HG03571 (cell line): ENCODE results near the gene SSUH2.
A peak's percentile ranks its signal among the peaks of the same experiment; 100 is the strongest.
"Not testable (repeated sequence)": the region's sequence is repeated elsewhere in the genome, so short reads cannot be mapped to it uniquely, and the experiment has no call there.

Experiments
- ATAC-seq: cut with Tn5 transposase; IDR thresholded peaks from one replicate; pipeline ENCODE4 v1.9.1; 2021; ENCODE audit not compliant: unreplicated experiment

The SSUH2 gene

GRCh38 chr3:8660175-8661118 lies 15.8 kb upstream of the SSUH2 start:
- no peak for ATAC-seq

- no peak for ATAC-seq
These were observed 14.6 kb upstream of the SSUH2 start for GRCh38 chr3:8659242-8659641.

DNA sequence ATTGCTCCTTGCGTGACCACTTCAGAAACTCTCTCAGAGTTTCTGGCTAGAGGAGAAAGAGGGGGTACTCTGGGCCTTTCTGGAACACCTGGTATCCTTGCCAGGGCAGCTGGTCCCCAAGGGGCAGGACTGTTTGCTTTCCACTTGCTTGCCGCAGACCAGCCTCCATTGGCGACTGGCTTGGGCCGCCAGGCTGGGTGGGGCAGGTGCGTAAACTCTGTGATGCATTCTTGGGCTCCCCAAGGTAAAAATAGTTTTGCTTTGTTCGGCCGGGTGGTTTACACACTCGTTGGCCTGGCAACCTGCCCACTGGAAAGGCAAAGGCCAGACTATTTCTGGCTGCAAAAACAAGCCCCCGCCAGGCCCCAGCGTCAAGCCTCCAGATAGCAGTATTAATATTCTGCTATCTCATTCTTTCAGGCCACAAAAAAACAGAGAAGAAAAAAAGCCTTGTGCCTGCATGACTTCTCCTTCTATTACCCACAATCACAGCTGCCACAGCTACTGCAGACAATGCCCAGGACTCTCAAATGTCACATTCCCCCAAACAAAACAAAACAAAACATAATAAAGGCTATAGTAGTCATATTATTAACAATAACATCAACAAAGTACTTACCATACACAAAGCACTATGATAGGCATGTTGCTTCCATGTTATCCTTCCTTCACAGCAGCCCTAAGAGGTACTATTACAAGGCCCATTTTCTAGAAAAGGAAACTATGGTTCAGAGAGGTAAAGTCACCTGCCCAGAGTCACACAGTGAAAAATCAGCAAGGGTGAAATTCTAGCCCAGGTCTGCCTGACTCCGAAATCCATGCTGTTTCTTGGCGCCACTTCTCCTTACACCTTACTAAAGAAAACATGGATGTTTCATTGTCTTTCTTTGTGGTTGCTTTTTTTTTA lies 14.0 kb upstream of the SSUH2 start:
- peak; percentile 89 for ATAC-seq

DNA sequence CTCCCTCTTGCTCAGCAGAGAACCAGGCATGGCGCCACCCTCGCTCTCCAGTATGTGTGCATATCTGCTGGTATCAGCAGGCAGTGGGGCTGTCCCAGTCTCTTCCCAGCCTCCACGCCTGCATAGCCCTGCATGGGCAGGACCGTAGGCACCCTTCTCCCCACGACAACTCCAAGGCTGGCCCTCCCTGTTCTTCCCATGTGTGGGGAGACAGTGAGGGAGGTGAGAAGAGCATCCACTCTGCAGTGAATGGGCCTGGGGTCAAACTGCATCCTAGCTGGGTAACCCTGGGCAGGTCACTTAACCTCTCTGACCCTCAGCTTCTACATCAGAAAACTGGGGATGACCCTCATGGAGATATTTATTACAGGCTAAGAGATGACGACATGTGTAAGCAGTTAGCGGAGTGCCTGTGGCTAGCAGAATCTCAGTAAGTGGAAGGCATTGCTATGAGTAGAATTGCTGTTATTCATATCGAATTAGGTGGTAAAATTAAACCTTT lies 13.3 kb upstream of the SSUH2 start:
- ATAC-seq: peak; percentile 23

DNA sequence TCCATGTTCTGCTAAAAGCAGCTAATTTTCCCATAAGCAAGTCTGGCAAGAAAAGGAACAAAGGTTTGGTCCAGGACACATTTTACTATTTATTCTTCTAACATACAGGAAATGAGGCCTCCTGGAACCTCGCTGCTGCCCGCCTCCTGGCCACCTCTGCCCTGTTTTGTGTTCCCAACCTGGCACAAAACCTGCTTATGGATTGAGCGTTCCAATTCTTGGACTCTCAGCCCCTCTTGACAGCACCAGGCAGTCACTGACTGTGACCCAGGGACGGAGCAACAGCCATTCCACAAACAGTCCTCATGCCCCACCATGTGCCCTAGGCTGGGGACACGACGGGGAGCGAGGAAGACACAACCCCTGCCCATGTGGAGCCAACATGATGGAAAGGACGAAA lies 11.6 kb upstream of the SSUH2 start:
- no peak for ATAC-seq

DNA sequence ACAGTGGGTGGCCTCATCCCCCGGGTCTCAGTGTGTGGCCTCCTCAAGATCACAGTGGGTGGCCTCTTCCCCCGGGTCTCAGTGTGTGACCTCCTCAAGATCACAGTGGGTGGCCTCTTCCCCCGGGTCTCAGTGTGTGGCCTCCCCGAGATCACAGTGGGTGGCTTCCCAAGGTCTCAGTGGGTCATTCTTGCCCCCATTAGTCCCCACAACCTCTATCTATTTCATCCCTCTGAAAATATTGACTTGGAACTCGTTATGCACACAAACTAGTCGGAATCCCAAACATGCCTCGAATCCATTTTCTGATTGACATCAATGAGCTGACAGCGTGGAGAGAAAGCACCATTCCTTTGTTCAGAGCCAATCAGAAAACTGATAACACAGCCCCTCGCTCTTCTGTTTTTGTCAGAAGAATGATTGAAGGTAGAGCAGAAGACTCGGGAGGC lies 10.8 kb upstream of the SSUH2 start:
- no peak for ATAC-seq

DNA sequence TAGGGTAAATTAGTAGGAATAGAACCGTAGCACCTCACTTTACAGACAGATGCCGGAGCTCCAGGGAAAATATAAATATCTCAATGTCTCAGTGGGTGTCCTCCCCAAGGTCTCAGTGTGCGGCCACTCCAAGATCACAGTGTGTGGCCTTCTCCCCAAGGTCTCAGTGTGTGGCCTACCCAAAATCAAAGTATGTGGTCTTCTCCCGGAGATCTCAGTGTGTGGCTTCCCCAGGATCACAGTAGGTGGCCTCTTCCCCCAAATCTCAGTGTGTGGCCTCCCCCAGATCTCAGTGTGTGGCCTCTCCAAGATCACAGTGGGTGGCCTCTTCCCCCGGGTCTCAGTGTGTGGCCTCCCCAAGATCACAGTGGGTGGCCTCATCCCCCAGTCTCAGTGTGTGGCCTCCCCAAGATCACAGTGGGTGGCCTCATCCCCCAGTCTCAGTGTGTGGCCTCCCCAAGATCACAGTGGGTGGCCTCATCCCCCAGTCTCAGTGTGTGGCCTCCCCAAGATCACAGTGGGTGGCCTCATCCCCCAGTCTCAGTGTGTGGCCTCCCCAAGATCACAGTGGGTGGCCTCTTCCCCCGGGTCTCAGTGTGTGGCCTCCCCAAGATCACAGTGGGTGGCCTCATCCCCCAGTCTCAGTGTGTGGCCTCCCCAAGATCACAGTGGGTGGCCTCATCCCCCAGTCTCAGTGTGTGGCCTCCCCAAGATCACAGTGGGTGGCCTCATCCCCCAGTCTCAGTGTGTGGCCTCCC lies 10.2 kb upstream of the SSUH2 start:
- ATAC-seq: not testable (repeated sequence)

DNA sequence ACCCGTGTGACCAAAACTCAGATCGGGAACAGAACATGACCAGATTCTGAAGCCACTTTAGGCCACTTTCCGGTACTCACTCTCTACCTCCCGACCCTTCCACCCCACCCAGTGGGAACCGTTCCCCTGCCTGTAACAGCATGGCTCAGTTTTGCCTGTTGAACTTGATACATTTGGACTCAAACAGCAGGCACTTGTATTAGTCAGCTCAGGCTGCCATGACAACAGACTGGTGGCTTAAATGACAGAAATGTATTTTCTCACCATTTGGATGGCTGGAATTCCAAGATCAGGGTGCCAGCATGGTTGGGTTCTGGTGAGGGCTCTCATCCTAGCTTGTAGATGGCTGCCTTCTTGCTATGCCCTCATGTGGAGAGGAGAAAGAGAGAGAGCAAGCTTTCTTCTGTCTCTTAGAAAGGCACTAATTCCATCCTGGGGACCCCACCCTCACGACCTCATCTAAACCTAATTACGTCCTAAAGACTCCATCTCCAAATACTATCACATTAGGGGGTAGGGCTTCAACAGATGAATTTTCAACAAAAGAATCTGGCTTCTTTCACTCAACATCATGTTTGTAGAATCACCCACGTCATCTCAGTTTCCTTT lies 9.3 kb upstream of the SSUH2 start:
- no peak for ATAC-seq

DNA sequence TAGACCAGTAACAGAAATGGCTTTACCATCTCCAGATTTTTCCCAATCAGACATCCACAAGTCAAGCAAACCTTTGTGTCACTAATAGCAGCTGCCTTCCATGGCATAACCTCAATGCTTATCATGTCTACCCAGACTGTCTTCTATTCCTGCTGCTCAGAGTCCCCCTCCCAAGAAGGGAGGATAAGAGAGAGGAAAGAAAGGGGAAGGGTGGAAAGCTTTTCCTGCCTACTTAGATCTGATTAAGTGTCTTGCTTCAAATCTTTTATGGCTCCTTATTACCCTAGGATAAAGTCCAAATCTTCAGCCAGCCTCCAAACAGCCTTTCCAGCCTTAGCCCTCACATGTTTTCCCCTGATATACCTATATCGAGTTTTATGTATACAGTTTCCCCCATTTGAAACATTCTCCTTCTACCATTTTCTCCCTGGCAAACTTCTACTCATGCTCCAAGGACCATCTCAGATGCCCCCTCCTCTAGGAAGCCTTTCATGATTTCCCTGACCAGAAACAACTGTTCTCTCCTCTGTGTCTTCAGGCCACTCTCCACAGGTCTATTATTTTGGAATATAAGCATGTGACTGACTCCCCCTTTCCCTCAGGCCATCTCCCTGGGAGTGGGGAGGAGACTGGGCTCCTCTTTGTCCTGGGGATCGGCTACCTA lies 7.9 kb upstream of the SSUH2 start:
- ATAC-seq: no peak

DNA sequence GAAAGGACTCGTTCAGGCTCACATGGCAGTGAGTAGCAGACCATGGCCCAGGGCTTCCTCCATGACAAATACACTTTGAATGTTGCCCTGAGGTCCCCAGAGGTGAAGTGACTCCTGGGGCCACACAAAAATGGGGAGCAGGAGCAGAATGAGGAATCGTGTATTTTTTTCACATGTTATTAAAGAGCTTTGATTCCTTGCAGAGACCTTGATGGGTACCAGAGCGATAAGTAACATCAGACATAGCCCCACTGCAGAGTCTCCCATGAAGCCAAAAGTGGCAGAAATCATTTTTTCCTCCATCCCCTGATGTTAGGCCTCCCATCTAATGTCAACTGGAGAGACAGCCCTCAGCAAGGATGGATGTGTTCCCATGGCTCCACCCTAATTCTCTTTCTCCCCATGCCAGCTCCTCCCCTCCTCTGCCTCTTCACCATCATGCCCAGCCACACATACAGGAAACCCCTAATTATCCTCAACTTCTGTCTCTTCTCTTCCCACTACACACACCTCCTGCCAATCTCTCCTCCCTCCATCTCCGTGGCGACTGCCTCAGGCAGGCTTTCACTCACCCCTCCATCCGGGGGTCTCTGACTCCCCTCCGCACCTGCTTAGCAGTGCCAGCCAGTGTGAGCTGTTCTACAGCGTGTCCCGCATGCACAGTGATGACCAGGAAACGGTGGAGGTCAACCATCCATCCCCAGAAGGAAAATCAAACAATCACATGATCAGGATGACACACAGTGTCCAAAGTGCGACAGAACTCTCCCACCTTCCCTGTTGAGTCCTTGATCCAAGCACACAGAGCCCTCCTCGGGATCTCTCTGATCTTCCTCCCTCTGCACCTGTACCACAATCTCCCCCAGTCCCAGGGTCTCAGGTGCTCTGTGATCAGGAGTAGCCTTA lies 7.1 kb upstream of the SSUH2 start:
- no peak for ATAC-seq

DNA sequence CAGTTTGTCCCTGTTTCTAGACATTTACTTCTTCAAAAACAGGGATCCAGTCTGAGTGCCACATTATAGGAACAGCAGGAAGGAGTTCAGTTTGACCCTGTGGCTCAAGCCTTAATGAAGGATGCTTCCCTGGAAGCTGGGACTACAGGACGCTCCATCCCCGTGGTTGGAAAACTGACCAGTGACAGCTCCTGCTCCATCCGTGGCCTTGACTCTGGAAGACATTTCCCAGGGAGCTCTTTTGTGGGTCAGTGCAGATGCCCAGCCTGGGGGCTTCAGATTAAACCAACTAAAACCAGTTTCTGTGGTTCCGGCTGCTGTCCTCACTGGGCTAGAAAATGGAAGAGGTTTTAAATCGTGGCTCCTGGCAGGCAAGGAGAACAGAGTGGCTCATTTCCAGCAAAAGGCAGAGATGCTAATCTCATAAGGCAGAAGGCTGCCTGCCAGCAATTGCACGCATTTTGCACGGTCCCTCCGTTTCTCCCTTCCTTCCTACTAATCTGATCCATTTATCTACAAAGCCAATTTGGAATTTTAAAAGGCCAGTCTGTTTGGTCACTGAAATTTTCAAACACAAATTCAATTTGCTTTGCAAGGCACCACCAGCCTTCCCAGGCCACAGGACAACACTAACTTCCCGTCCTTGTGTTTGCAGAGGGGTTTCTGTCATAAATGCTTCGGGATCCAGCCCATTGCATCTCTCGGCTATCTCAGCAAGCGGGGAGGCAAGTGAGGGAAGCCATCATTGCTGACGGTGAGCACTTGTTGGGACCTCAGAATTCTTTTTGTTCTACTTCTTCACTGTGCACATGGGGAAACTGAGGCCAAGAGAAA lies 6.2 kb upstream of the SSUH2 start:
- ATAC-seq: no peak

DNA sequence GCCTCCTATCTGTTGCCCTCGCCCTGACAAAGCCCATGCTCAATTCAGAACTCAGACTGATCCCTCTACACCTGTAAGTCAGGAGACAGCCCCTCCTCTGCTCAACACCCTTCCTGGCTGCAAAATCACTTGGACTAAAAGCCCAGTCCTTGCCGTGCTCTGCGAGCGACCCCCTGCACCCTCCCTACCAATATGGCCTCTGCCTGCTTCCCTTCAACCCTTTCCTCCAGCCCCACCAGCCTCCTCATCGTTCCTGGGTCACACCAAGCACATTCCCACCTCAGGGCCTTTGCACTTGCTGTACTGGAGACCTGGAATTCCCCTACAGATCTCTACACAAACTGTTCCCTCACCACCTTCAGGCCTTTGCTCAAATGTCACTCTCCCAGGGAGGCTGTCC lies 5.2 kb upstream of the SSUH2 start:
- ATAC-seq: no peak

DNA sequence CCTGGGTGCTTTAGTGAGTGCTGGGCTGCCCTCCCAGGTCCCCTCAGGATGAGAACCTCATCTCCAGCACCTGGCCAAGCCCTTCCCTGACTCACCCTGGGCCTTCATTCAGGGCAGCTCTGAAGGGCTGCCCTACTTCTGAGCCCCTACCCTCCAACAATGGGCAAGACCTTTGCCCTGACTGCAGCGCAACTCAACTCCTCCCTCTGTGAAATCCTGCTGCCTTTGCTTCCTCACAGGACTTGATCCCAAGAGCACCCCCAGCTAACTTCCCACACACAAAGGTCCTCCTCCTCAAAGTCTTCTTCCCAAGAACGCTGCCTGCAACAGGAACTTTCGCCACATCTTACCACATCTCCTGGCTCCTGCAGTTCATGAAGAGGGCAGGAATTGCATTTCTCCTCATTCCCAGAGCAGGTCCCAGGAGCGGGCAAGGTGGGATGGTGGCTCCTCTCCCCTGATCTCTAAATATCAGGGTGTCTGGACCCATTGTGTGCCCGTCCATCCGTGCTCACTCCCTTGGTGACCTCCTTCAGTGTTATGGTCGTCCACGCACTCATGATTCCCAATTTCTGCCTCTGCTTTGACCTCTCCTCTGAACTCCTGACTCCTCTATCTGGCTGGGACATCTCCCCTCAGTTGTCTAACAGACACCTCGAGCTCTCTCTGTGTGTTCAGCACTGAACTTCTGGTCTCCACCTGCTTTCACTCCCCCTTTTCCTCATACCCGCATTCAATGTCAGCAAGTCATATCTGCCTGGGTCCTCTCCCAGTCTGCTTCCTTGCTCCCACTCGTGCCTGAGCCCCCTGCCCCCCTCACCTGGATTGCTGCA lies 4.5 kb upstream of the SSUH2 start:
- ATAC-seq: no peak

DNA sequence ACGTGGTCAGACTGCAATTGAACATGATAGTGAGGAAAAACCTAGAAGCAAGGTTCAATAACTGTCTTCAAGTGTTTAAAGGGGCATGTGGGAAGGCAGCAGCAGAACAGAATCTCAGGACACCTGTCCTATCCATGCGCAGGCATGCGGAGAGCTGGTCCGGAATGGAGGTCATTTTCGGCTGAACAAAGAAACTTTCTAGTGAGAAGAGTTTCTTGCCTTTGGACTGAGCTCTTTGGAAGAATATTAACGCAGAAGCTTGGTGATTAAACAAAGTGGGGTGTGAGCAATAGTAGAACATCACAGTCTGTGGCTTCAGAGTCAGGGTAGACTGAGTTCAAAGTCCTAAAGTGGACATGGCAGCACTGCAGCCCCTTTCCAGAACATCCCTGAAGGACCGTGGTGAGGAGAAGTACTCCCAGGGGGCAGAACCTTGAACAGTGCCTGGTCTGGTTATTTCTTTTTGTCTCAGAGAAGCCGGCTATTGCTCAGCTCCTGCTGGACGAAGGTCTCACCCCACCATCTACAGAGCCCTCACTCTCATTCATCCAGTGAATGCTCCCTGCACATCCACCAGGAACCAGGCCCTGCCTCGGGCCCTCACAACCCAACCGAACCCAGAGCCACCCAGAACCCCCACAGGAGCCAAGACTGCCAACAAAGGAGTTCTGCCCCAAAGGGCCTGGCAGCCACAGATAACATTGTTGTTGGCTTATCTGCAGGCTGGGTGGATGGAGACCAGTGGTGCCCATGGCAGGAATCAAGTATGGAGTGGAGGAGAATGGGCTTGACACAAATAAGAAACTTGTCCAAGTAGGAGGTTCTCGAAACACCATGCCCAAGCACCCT lies 2.8 kb upstream of the SSUH2 start:
- ATAC-seq: no peak

DNA sequence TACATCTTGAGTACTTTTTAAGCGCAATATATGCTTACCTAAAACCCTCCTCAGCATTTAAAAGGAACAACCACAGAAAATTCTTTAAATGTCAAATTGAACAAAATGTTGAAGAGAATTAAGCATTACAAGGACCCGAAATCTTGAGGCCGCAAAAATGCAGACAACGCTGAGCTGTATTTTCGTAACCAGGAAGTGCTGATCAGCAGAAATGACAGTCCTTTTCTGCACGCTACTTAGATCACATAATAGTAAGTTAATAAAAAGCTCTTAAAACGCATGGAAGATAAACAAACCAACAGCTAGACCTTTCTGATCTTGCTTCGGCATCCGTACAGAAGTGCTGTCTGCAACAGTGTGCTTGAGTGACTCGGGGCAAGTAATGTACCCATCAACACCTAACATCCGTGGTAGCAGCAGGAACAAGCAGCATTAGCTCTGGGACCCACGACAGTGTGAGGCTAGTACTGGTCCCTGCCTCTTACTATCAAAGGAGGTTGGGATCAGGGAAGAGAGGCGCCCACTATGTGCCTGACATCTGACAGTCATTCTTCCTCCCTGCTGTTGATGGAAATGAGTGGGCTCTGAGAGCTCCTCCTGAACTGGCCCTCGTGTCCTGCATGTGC lies 1.8 kb upstream of the SSUH2 start:
- no peak for ATAC-seq

DNA sequence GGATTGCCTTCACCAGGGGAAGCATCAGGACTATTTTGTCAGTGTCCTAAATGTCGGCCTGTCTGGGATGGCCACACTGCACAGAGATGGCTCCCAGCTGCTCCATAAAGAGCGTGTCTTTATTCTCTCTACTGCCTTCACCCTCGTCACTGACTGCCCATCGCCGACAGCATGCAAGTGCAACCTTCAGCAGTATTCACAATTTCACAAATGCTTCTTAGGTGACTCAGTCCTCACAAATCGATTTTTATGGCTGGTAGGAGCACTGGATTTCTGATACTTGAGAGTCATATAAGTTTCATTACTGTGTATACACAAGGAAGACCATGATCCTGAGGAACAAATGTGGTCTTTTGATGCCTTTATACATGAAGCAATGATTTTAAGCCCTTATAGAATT lies 1.1 kb upstream of the SSUH2 start:
- ATAC-seq: no peak
